ENCODE measurements around the gene HRH1. TPM values are rescaled to one million over a fixed set of nuclear protein-coding genes. Genes with fewer than 3 reads are reported as not detected.
"Not testable (repeated sequence)": the region's sequence is repeated elsewhere in the genome, so short reads cannot be mapped to it uniquely, and the experiment has no call there.

Gene HRH1
- total RNA-seq, 2 experiments from 2014 or later, result 0.06 to 0.12 TPM

GRCh38 chr3:11157421-11157820 lies 3.1 kb downstream of the HRH1 start:
- peaks cover 3% of the 10 kb centered on the region for H3K4me1 Mint-ChIP-seq
- H3K27ac Mint-ChIP-seq, result no peak overlapping the region
- no peaks in the 10 kb centered on the region for H3K9me3 Mint-ChIP-seq
- no peak for DNase-seq
- peaks cover 72% of the 10 kb centered on the region for H3K27me3 Mint-ChIP-seq
- no peak overlapping the region for H3K4me3 Mint-ChIP-seq
- H3K36me3 Mint-ChIP-seq, result no peaks in the 10 kb centered on the region

GRCh38 chr3:11159421-11159904 lies 5.2 kb downstream of the HRH1 start:
- Mint-ChIP-seq H3K36me3 (no peaks in the 10 kb centered on the region), H3K27ac (no peak overlapping the region), H3K9me3 (no peaks in the 10 kb centered on the region), H3K4me3 (no peak overlapping the region), H3K4me1 (peaks cover 3% of the 10 kb centered on the region), H3K27me3 (peaks cover 65% of the 10 kb centered on the region)
- DNase-seq, result no peak

- Mint-ChIP-seq H3K36me3 (no peaks in the 10 kb centered on the region), H3K27me3 (peaks cover 44% of the 10 kb centered on the region), H3K4me1 (no peaks in the 10 kb centered on the region), H3K4me3 (no peak overlapping the region), H3K27ac (no peak overlapping the region), H3K9me3 (no peaks in the 10 kb centered on the region)
- DNase-seq, result no peak
Measured at GRCh38 chr3:11161666-11162065, 7.4 kb downstream of the HRH1 start.

- Mint-ChIP-seq H3K9me3 (no peaks in the 10 kb centered on the region), H3K27me3 (peaks cover 34% of the 10 kb centered on the region), H3K4me1 (no peaks in the 10 kb centered on the region), H3K36me3 (no peaks in the 10 kb centered on the region), H3K4me3 (no peak overlapping the region), H3K27ac (no peak overlapping the region)
- no peak for DNase-seq
Measured at GRCh38 chr3:11162401-11163345, 8.4 kb downstream of the HRH1 start.

- Mint-ChIP-seq H3K4me1 (no peaks in the 10 kb centered on the region), H3K36me3 (no peaks in the 10 kb centered on the region), H3K27ac (no peak overlapping the region), H3K27me3 (peaks cover 27% of the 10 kb centered on the region), H3K4me3 (no peak overlapping the region), H3K9me3 (no peaks in the 10 kb centered on the region)
- no peak for DNase-seq
Measured at GRCh38 chr3:11164607-11165006, 10.3 kb downstream of the HRH1 start.

- no peaks in the 10 kb centered on the region for H3K9me3 Mint-ChIP-seq
- H3K36me3 Mint-ChIP-seq, result no peaks in the 10 kb centered on the region
- DNase-seq, result no peak
- H3K4me1 Mint-ChIP-seq, result no peaks in the 10 kb centered on the region
- no peak overlapping the region for H3K4me3 Mint-ChIP-seq
- H3K27me3 Mint-ChIP-seq, result peaks cover 20% of the 10 kb centered on the region
- no peak overlapping the region for H3K27ac Mint-ChIP-seq
Measured at GRCh38 chr3:11165476-11165875, 11.2 kb downstream of the HRH1 start.

GRCh38 chr3:11166807-11167400 lies 12.6 kb downstream of the HRH1 start:
- not testable (repeated sequence) for H3K9me3 Mint-ChIP-seq, H3K4me3 Mint-ChIP-seq, H3K36me3 Mint-ChIP-seq, H3K27ac Mint-ChIP-seq, H3K4me1 Mint-ChIP-seq, DNase-seq
- peaks cover 11% of the 10 kb centered on the region for H3K27me3 Mint-ChIP-seq

GRCh38 chr3:11167590-11167989 lies 13.3 kb downstream of the HRH1 start:
- Mint-ChIP-seq H3K36me3 (no peaks in the 10 kb centered on the region), H3K9me3 (no peaks in the 10 kb centered on the region), H3K4me1 (no peaks in the 10 kb centered on the region), H3K27me3 (peaks cover 10% of the 10 kb centered on the region), H3K27ac (no peak overlapping the region), H3K4me3 (no peak overlapping the region)
- DNase-seq, result no peak

- no peaks in the 10 kb centered on the region for H3K4me1 Mint-ChIP-seq
- H3K9me3 Mint-ChIP-seq, result no peaks in the 10 kb centered on the region
- no peak for DNase-seq
- H3K27me3 Mint-ChIP-seq, result peaks cover 6% of the 10 kb centered on the region
- no peak overlapping the region for H3K4me3 Mint-ChIP-seq
- H3K27ac Mint-ChIP-seq, result no peak overlapping the region
- H3K36me3 Mint-ChIP-seq, result no peaks in the 10 kb centered on the region
Measured at GRCh38 chr3:11168406-11168805, 14.1 kb downstream of the HRH1 start.

- Mint-ChIP-seq H3K9me3 (no peaks in the 10 kb centered on the region), H3K4me3 (no peak overlapping the region), H3K4me1 (no peaks in the 10 kb centered on the region), H3K27ac (no peak overlapping the region), H3K27me3 (no peaks in the 10 kb centered on the region), H3K36me3 (no peaks in the 10 kb centered on the region)
- no peak for DNase-seq
Measured at GRCh38 chr3:11168881-11169805, 14.8 kb downstream of the HRH1 start.

GRCh38 chr3:11170052-11170770 lies 15.9 kb downstream of the HRH1 start:
- Mint-ChIP-seq H3K27me3 (no peaks in the 10 kb centered on the region), H3K4me1 (no peaks in the 10 kb centered on the region), H3K4me3 (no peak overlapping the region), H3K36me3 (no peaks in the 10 kb centered on the region), H3K27ac (no peak overlapping the region), H3K9me3 (no peaks in the 10 kb centered on the region)
- no peak for DNase-seq

GRCh38 chr3:11172096-11172690 lies 17.9 kb downstream of the HRH1 start:
- H3K9me3 Mint-ChIP-seq, result no peaks in the 10 kb centered on the region
- DNase-seq, result no peak
- H3K36me3 Mint-ChIP-seq, result no peaks in the 10 kb centered on the region
- H3K4me3 Mint-ChIP-seq, result no peak overlapping the region
- H3K4me1 Mint-ChIP-seq, result no peaks in the 10 kb centered on the region
- no peak overlapping the region for H3K27ac Mint-ChIP-seq
- H3K27me3 Mint-ChIP-seq, result no peaks in the 10 kb centered on the region

GRCh38 chr3:11173828-11174465 lies 19.7 kb downstream of the HRH1 start:
- Mint-ChIP-seq H3K4me1 (no peaks in the 10 kb centered on the region), H3K27ac (no peak overlapping the region), H3K4me3 (no peak overlapping the region), H3K36me3 (no peaks in the 10 kb centered on the region), H3K9me3 (no peaks in the 10 kb centered on the region), H3K27me3 (no peaks in the 10 kb centered on the region)
- no peak for DNase-seq

GRCh38 chr3:11178421-11178820 lies 24.1 kb downstream of the HRH1 start:
- H3K36me3 Mint-ChIP-seq, result no peaks in the 10 kb centered on the region

More at GRCh38 chr3:11178421-11178820, 24.1 kb downstream of the HRH1 start:
- DNase-seq, result no peak
- H3K4me1 Mint-ChIP-seq, result no peaks in the 10 kb centered on the region
- H3K9me3 Mint-ChIP-seq, result no peaks in the 10 kb centered on the region
- H3K4me3 Mint-ChIP-seq, result no peak overlapping the region
- H3K27ac Mint-ChIP-seq, result no peak overlapping the region
- no peaks in the 10 kb centered on the region for H3K27me3 Mint-ChIP-seq

Measured in activated naive CD8-positive, alpha-beta T cell treated with anti-CD3 and anti-CD28 coated beads for 36 hours (primary cell).